H1 (cell line): ENCODE measurements around the gene LECT2. TPM values are rescaled to one million over a fixed set of nuclear protein-coding genes. Genes with fewer than 3 reads are reported as not detected.

Source experiments
- BACH1 ChIP-seq: IDR thresholded peaks from 2 replicates; pipeline ENCODE4 v1.6.1; 2012; ENCODE audit warnings: low read length, improper control_type of control experiment
- polyA plus RNA-seq, 7 experiments: library from polyadenylated mRNA; depleted of rRNA in 3 of 7; stranded (reverse) in 5 of 7; unstranded in 2 of 7; fragments of >200 nt in 5 of 7; fragments of 200-250 nt in 2 of 7; gene quantifications; 1 replicate in 5 of 7; 2 replicates in 1 of 7; 4 replicates in 1 of 7; pipeline versions ENCODE4 v1.2.1 to v1.2.3, GENCODE V29; 2011 to 2013; ENCODE audit warnings: missing spikeins in 2 of 7, mixed read lengths in 2 of 7
- total RNA-seq: library from RNA; stranded (reverse); fragmentation: NEBNext Ultra II Directional; extraction: Animal tissue kit (Norgen Biotek cat#: 25700); gene quantifications from 2 replicates; pipeline ENCODE4 v1.2.1, GENCODE V29; 2021

Gene LECT2
- total and polyA plus RNA-seq, 2 of the 8 experiments (the other 6 are each of a cell fraction or from before 2014, with no cell fraction given): not detected

GRCh38 chr5:135916638-135917263, 38.0 kb downstream of the LECT2 start (continued):
- no peak for TF ChIP-seq BACH1
